GM18507 (cell line): ENCODE data around the gene ARHGEF6.

Experiments
- DNase-seq: peaks from one replicate; pipeline ENCODE4 v3.0.0; 2011; ENCODE audit warnings: low read depth; ENCODE audit not compliant: insufficient read length; ENCODE audit errors: extremely low spot score
- FAIRE-seq: peaks from 2 replicates; lab custom pipeline; 2011; peaks lifted over from hg19 to GRCh38; lab: Jason Lieb, UNC

ARHGEF6 gene

GRCh38 chrX:136619899-136620505 is 160.7 kb downstream of the ARHGEF6 start:
- FAIRE-seq (no peak), DNase-seq (no peak)

- DNase-seq (no peak), FAIRE-seq (peak; percentile 85)
Measured at GRCh38 chrX:136616987-136617685, 163.6 kb downstream of the ARHGEF6 start.
